B cell (primary cell): Measurements from ENCODE around the gene ACSM2A.

ENCODE experiments used
- CTCF ChIP-seq: fragments of 200-600 bp; IDR thresholded peaks from one replicate; pipeline ENCODE4 v1.8.0; 2022; ENCODE audit warnings: antibody characterized with exemption, mild to moderate bottlenecking
- EZH2 ChIP-seq: IDR thresholded peaks from 2 replicates; pipeline ENCODE4 v1.6.1; 2012; ENCODE audit warnings: borderline replicate concordance, low read depth, mild to moderate bottlenecking, moderate library complexity, low read length; ENCODE audit not compliant: insufficient read depth, poor library complexity, severe bottlenecking

GRCh38 chr16:20520103-20520502 lies 68.8 kb downstream of the ACSM2A start:
- no peak for TF ChIP-seq CTCF
- no peak for TF ChIP-seq EZH2
